ENCODE data around the gene SCYGR8.

DNA sequence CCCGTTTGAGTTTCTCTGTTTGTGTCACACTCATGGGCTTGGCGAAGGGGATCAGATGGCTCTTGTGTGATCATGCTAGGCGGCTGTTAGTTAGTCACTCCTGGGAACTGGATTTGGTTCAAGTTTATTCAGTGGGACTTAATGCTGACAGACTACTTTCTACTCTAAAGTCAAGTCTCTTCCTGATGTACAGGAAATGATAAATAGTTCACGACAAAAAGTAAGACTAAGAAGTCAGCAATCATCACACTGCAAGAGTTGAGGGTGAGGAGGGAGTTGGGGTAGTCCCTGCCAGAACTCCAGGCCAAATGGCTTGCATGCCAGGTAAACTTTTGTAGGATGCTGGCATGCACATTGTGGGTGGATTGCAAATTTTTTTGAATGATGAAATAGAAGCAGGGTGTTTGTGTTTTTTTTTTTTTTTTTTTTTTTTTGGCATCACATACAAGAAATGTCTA lies 42.9 kb downstream of the SCYGR8 start:
- TF ChIP-seq FOXA1 (IDR thresholded peaks at IDR 0.05) = no peak
- TF ChIP-seq BHLHE40 (IDR thresholded peaks at IDR 0.05; ENCODE audit: borderline replicate concordance) = no peak
- no peak for TF ChIP-seq CTBP1 (IDR thresholded peaks at IDR 0.05; ENCODE audit: borderline replicate concordance)
- TF ChIP-seq FOXM1 (IDR thresholded peaks at IDR 0.05; ENCODE audit: borderline replicate concordance) = no peak
- TF ChIP-seq TARDBP (IDR thresholded peaks at IDR 0.05) = no peak
- TF ChIP-seq ZNF384 (IDR thresholded peaks at IDR 0.05) = no peak
- TF ChIP-seq FOXK2 (IDR thresholded peaks at IDR 0.05) = no peak
- no peak for TF ChIP-seq ELF4 (IDR thresholded peaks at IDR 0.05)
- TF ChIP-seq L3MBTL2 (conservative IDR thresholded peaks at IDR 0.05) = no peak
- TF ChIP-seq SUZ12 (IDR thresholded peaks at IDR 0.05) = no peak
- no peak for TF ChIP-seq NFRKB (IDR thresholded peaks at IDR 0.05)
- TF ChIP-seq SP1 (IDR thresholded peaks at IDR 0.05) = no peak
